GM19351 (cell line): ENCODE measurements around the gene KMO.
A peak's percentile ranks its signal among the peaks of the same experiment; 100 is the strongest.

ENCODE experiments used
- ATAC-seq: cut with Tn5 transposase; IDR thresholded peaks from one replicate; pipeline ENCODE4 v1.9.1; 2021; ENCODE audit warnings: mild to moderate bottlenecking, moderate library complexity; ENCODE audit not compliant: unreplicated experiment

KMO gene

GRCh38 chr1:241591736-241592135 is 59.6 kb downstream of the KMO start:
- no peak for ATAC-seq

GRCh38 chr1:241592273-241592958 is 60.2 kb downstream of the KMO start:
- peak; percentile 75 for ATAC-seq

- no peak for ATAC-seq
These were observed 61.0 kb downstream of the KMO start for GRCh38 chr1:241593186-241593585.

GRCh38 chr1:241596633-241597032 is 64.5 kb downstream of the KMO start:
- peak; percentile 21 for ATAC-seq

GRCh38 chr1:241598249-241598648 is 66.1 kb downstream of the KMO start:
- ATAC-seq = no peak

GRCh38 chr1:241600496-241600901 is 68.3 kb downstream of the KMO start:
- ATAC-seq = peak; percentile 91

- ATAC-seq = no peak
These were observed 71.6 kb downstream of the KMO start for GRCh38 chr1:241603731-241604245.

GRCh38 chr1:241605146-241605805 is 73.1 kb downstream of the KMO start:
- no peak for ATAC-seq

GRCh38 chr1:241606544-241606943 is 74.4 kb downstream of the KMO start:
- ATAC-seq = no peak

- ATAC-seq = no peak
These were observed 75.3 kb downstream of the KMO start for GRCh38 chr1:241607497-241607896.

- ATAC-seq = peak; percentile 43
These were observed 76.3 kb downstream of the KMO start for GRCh38 chr1:241608379-241609033.

GRCh38 chr1:241610056-241610815 is 78.1 kb downstream of the KMO start:
- no peak for ATAC-seq

- peak; percentile 87 for ATAC-seq
These were observed 78.9 kb downstream of the KMO start for GRCh38 chr1:241611063-241611462.

- no peak for ATAC-seq
These were observed 79.6 kb downstream of the KMO start for GRCh38 chr1:241611736-241612135.

- no peak for ATAC-seq
These were observed 80.6 kb downstream of the KMO start for GRCh38 chr1:241612533-241613477.

GRCh38 chr1:241614144-241614543 is 82.0 kb downstream of the KMO start:
- no peak for ATAC-seq

- no peak for ATAC-seq
These were observed 82.4 kb downstream of the KMO start for GRCh38 chr1:241614572-241614971.

- no peak for ATAC-seq
These were observed 83.1 kb downstream of the KMO start for GRCh38 chr1:241615043-241615974.

GRCh38 chr1:241617426-241617825 is 85.2 kb downstream of the KMO start:
- ATAC-seq = no peak
